H1 (cell line): ENCODE results near the gene SRRM5. TPM values are rescaled to one million over a fixed set of nuclear protein-coding genes. Genes with fewer than 3 reads are reported as not detected.

Experiments
- CTCF ChIA-PET: fragments of 300-600 bp; sonication (Branson Sonifier 250); formaldehyde crosslinking; loops from one replicate; lab custom pipeline; 2021; ENCODE audit not compliant: partially characterized antibody; lab: Charles Lee
- POLR2A ChIA-PET: fragments of 300-600 bp; sonication (Branson Sonifier 250); formaldehyde crosslinking; loops from one replicate; lab custom pipeline; 2021; ENCODE audit warnings: inconsistent platforms; ENCODE audit not compliant: partially characterized antibody; lab: Charles Lee
- DNase-seq, 2 experiments: peaks; one replicate each; pipeline versions ENCODE4 v3.0.0 to v3.0.0-alpha.2; 2010 to 2022; ENCODE audit warnings: low spot score in 2 of 2, low read depth in 1 of 2, mixed read lengths in 1 of 2
- FAIRE-seq: peaks from 2 replicates; lab custom pipeline; 2011; peaks lifted over from hg19 to GRCh38; lab: Jason Lieb, UNC
- H2AFZ ChIP-seq: 2 replicates; pipeline ENCODE4 v1.8.1; 2012; ENCODE audit warnings: low read length, inconsistent platforms
- H2AK5ac ChIP-seq: 2 replicates; pipeline ENCODE4 v1.6.1; 2013; ENCODE audit warnings: low read depth, low read length
- H2BK120ac ChIP-seq: replicated peaks from 2 replicates; pipeline ENCODE3; 2013; ENCODE audit warnings: low read depth, low read length, inconsistent platforms
- H2BK12ac ChIP-seq: 2 replicates; pipeline ENCODE4 v1.6.1; 2013; ENCODE audit warnings: low read depth, low read length
- H2BK15ac ChIP-seq: 2 replicates; pipeline ENCODE4 v1.6.1; 2013; ENCODE audit warnings: low read length
- H2BK20ac ChIP-seq: 2 replicates; pipeline ENCODE4 v1.6.1; 2013; ENCODE audit warnings: low read length
- H2BK5ac ChIP-seq: 2 replicates; pipeline ENCODE4 v1.6.1; 2013; ENCODE audit warnings: low read depth, low read length
- H3K14ac ChIP-seq: 2 replicates; pipeline ENCODE4 v1.6.1; 2013; ENCODE audit warnings: inconsistent platforms; ENCODE audit not compliant: insufficient read length
- H3K18ac ChIP-seq: 2 replicates; pipeline ENCODE4 v1.6.1; 2013; ENCODE audit warnings: low read length; ENCODE audit errors: extremely low read depth
- H3K23ac ChIP-seq: 2 replicates; pipeline ENCODE4 v1.6.1; 2013; ENCODE audit warnings: inconsistent platforms; ENCODE audit not compliant: insufficient read length
- H3K23me2 ChIP-seq: 2 replicates; pipeline ENCODE4 v1.6.1; 2013; ENCODE audit warnings: low read depth, low read length
- H3K27ac ChIP-seq: 2 replicates; pipeline ENCODE4 v1.6.1; 2011; ENCODE audit warnings: low read depth, low read length, inconsistent platforms
- H3K27me3 ChIP-seq, 4 experiments: replicated peaks in 1 of 4; 1 replicate in 1 of 4; 2 replicates in 3 of 4; pipeline versions ENCODE4 v1.6.1 to v1.8.1; 2011 to 2013; ENCODE audit warnings: low read length in 3 of 4, mild to moderate bottlenecking in 3 of 4, inconsistent platforms in 2 of 4, mixed read lengths in 2 of 4, moderate library complexity in 1 of 4; ENCODE audit not compliant: control insufficient read depth in 3 of 4, insufficient read depth in 3 of 4; ENCODE audit errors: extremely low read depth in 1 of 4
- H3K36me3 ChIP-seq, 4 experiments: 2 replicates each; pipeline versions ENCODE4 v1.6.1 to v1.8.1; 2011 to 2013; ENCODE audit warnings: mild to moderate bottlenecking in 4 of 4, low read length in 3 of 4, moderate library complexity in 2 of 4, control low read depth in 1 of 4, inconsistent platforms in 1 of 4; ENCODE audit not compliant: insufficient read depth in 4 of 4, control insufficient read depth in 2 of 4
- H3K4ac ChIP-seq: replicated peaks from 2 replicates; pipeline ENCODE3; 2013; ENCODE audit warnings: low read length, low read depth, mixed read lengths, inconsistent platforms; ENCODE audit not compliant: insufficient read length
- H3K4me1 ChIP-seq, 4 experiments: replicated peaks in 1 of 4; 1 replicate in 1 of 4; 2 replicates in 3 of 4; pipeline versions ENCODE4 v1.6.1 to v1.8.1; 2011 to 2013; ENCODE audit warnings: low read length in 3 of 4, inconsistent platforms in 2 of 4, mixed read lengths in 1 of 4; ENCODE audit not compliant: insufficient read depth in 4 of 4, control insufficient read depth in 3 of 4
- H3K4me2 ChIP-seq, 2 experiments: 2 replicates each; pipeline versions ENCODE4 v1.6.1 to v1.8.1; 2011 to 2013; ENCODE audit warnings: low read depth in 2 of 2, low read length in 2 of 2, control low read depth in 1 of 2, inconsistent platforms in 1 of 2, mild to moderate bottlenecking in 1 of 2; ENCODE audit not compliant: insufficient read depth in 1 of 2
- H3K4me3 ChIP-seq, 4 experiments: fragments of 200-600, 300-600 bp in 1 of 4; sonication (generic), shearing (Covaris generic), sonication (Bioruptor Twin) in 1 of 4; 2 replicates each; pipeline versions ENCODE4 v1.5.1 to v1.8.1; 2011 to 2016; ENCODE audit warnings: low read length in 4 of 4, low read depth in 3 of 4, control low read depth in 2 of 4, inconsistent platforms in 2 of 4, mild to moderate bottlenecking in 2 of 4, mixed read lengths in 1 of 4, moderate library complexity in 1 of 4; ENCODE audit not compliant: insufficient read depth in 2 of 4; ENCODE audit errors: extremely low read depth in 1 of 4
- H3K56ac ChIP-seq: replicated peaks from 2 replicates; pipeline ENCODE3; 2013; ENCODE audit warnings: low read depth, mild to moderate bottlenecking, mixed read lengths, low read length, inconsistent platforms; ENCODE audit not compliant: insufficient read length
- H3K79me1 ChIP-seq: 2 replicates; pipeline ENCODE4 v1.6.1; 2013; ENCODE audit warnings: low read depth, low read length, control low read depth
- H3K79me2 ChIP-seq, 2 experiments: 2 replicates each; pipeline versions ENCODE4 v1.6.1 to v1.8.1; 2012 to 2013; ENCODE audit warnings: low read length in 2 of 2, mild to moderate bottlenecking in 2 of 2, inconsistent platforms in 1 of 2; ENCODE audit not compliant: insufficient read depth in 2 of 2, control insufficient read depth in 1 of 2
- H3K9ac ChIP-seq, 4 experiments: replicated peaks in 1 of 4; 1 replicate in 1 of 4; 2 replicates in 3 of 4; pipeline versions ENCODE4 v1.6.1 to v1.8.1; 2011 to 2013; ENCODE audit warnings: low read depth in 3 of 4, low read length in 3 of 4, control low read depth in 2 of 4, mild to moderate bottlenecking in 2 of 4, moderate library complexity in 2 of 4, inconsistent platforms in 1 of 4; ENCODE audit errors: extremely low read depth in 1 of 4
- H3K9me3 ChIP-seq, 2 experiments: 2 replicates each; pipeline versions ENCODE4 v1.6.1 to v1.8.1; 2012 to 2013; ENCODE audit warnings: mild to moderate bottlenecking in 2 of 2, moderate library complexity in 2 of 2, control low read depth in 1 of 2, inconsistent platforms in 1 of 2, low read depth in 1 of 2, low read length in 1 of 2, mixed read lengths in 1 of 2; ENCODE audit not compliant: insufficient read depth in 2 of 2
- H4K20me1 ChIP-seq, 2 experiments: replicated peaks in 1 of 2; 2 replicates each; pipeline versions ENCODE3 to v1.8.1; 2011 to 2013; ENCODE audit warnings: inconsistent platforms in 2 of 2, low read length in 2 of 2, mild to moderate bottlenecking in 1 of 2; ENCODE audit not compliant: insufficient read depth in 2 of 2, control insufficient read depth in 1 of 2
- H4K5ac ChIP-seq: 2 replicates; pipeline ENCODE4 v1.6.1; 2013; ENCODE audit warnings: low read length, low read depth, mixed read lengths, inconsistent platforms; ENCODE audit not compliant: insufficient read length
- H4K8ac ChIP-seq: 2 replicates; pipeline ENCODE4 v1.8.0; 2013; ENCODE audit warnings: mild to moderate bottlenecking, moderate library complexity, low read length, inconsistent platforms; ENCODE audit not compliant: insufficient read depth; ENCODE audit errors: extremely low read depth
- H4K91ac ChIP-seq: replicated peaks from 2 replicates; pipeline ENCODE3; 2013; ENCODE audit warnings: low read length, mixed read lengths, inconsistent platforms; ENCODE audit not compliant: insufficient read length
- CBX8 ChIP-seq: fragments of 300-800, 300-1000 bp; sonication (generic); IDR thresholded peaks from 2 replicates; pipeline ENCODE4 v1.7.1; 2016; ENCODE audit warnings: low read depth, low read length, borderline replicate concordance
- CHD1 ChIP-seq: IDR thresholded peaks from 2 replicates; pipeline ENCODE4 v1.6.1; 2012; ENCODE audit warnings: low read depth, low read length, improper control_type of control experiment
- CHD2 ChIP-seq: IDR thresholded peaks from 2 replicates; pipeline ENCODE4 v1.6.1; 2012; ENCODE audit warnings: low read length, improper control_type of control experiment
- E2F6 ChIP-seq: IDR thresholded peaks from 2 replicates; pipeline ENCODE4 v1.6.1; 2012; ENCODE audit warnings: inconsistent platforms
- MAX ChIP-seq: IDR thresholded peaks from 2 replicates; pipeline ENCODE4 v1.6.1; 2012; ENCODE audit warnings: inconsistent platforms
- POU5F1 ChIP-seq: IDR thresholded peaks from 2 replicates; pipeline ENCODE4 v1.6.1; 2011; ENCODE audit warnings: low read depth, mild to moderate bottlenecking, low read length, moderate library complexity
- SAP30 ChIP-seq: fragments of 300-600 bp; sonication (generic); IDR thresholded peaks from 2 replicates; pipeline ENCODE4 v1.7.1; 2012; ENCODE audit warnings: low read length, moderate library complexity, mild to moderate bottlenecking, inconsistent platforms; ENCODE audit not compliant: insufficient read depth, insufficient replicate concordance
- TBP ChIP-seq: IDR thresholded peaks from 2 replicates; pipeline ENCODE4 v1.6.1; 2011; ENCODE audit warnings: low read depth, low read length, improper control_type of control experiment
- WGBS, 2 experiments: shearing (Covaris generic) in 1 of 2; methylation state at CpG; one replicate each; pipeline versions ENCODE4 v1.1.6 to v1.1.7; 2013 to 2015; ENCODE audit warnings: low lambda C conversion rate in 2 of 2, mixed read lengths in 2 of 2, inconsistent platforms in 1 of 2, low coverage in 1 of 2, missing lambda C conversion rate in 1 of 2; ENCODE audit not compliant: insufficient replicate concordance in 2 of 2, insufficient coverage in 1 of 2, insufficient read length in 1 of 2; ENCODE audit errors: extremely low coverage in 1 of 2, missing lambda C conversion rate in 1 of 2; 5-methylcytosine and 5-hydroxymethylcytosine counted together
- polyA plus RNA-seq, 7 experiments: library from polyadenylated mRNA; depleted of rRNA in 3 of 7; stranded (reverse) in 5 of 7; unstranded in 2 of 7; fragments of >200 nt in 5 of 7; fragments of 200-250 nt in 2 of 7; gene quantifications; 1 replicate in 5 of 7; 2 replicates in 1 of 7; 4 replicates in 1 of 7; pipeline versions ENCODE4 v1.2.1 to v1.2.3, GENCODE V29; 2011 to 2013; ENCODE audit warnings: missing spikeins in 2 of 7, mixed read lengths in 2 of 7
- total RNA-seq: library from RNA; stranded (reverse); fragmentation: NEBNext Ultra II Directional; extraction: Animal tissue kit (Norgen Biotek cat#: 25700); gene quantifications from 2 replicates; pipeline ENCODE4 v1.2.1, GENCODE V29; 2021
- TF ChIP-seq, protein P1 (sequence below): IDR thresholded peaks from 2 replicates; pipeline ENCODE4 v1.6.1; 2012; ENCODE audit warnings: low read length, inconsistent platforms
- TF ChIP-seq, protein P2 (sequence below): IDR thresholded peaks from 2 replicates; pipeline ENCODE4 v1.6.1; 2011; ENCODE audit warnings: low read depth, mild to moderate bottlenecking, low read length; ENCODE audit not compliant: insufficient read depth

The SRRM5 gene
- total and polyA plus RNA-seq, 2 of the 8 experiments (the other 6 are each of a cell fraction or from before 2014, with no cell fraction given), result 0.06 to 0.11 TPM

- Histone ChIP-seq H2BK12ac (no peak overlapping the region), H3K9ac (no peak overlapping the region), H2BK5ac (no peak overlapping the region), H4K91ac (no peak overlapping the region), H3K27ac (no peak overlapping the region), H3K4me1 (no peaks in the 10 kb centered on the region), H4K8ac (no peak overlapping the region), H2BK15ac (no peak overlapping the region), H4K20me1 (peaks cover 7% of the 10 kb centered on the region in 2 experiments), H4K5ac (no peak overlapping the region), H3K9me3 (no peaks in the 10 kb centered on the region), H2BK20ac (no peak overlapping the region), H3K23ac (no peak overlapping the region), H3K4me3 (no peak overlapping the region), H3K79me1 (no peaks in the 10 kb centered on the region; the same call in none of the 2 replicates), H3K4ac (no peak overlapping the region), H3K36me3 (peaks cover 3 to 21% (median 10%) of the 10 kb centered on the region in 4 experiments; a peak in 5 of 8 replicates), H3K18ac (no peak overlapping the region), H3K56ac (no peak overlapping the region), H3K23me2 (no peaks in the 10 kb centered on the region), H3K27me3 (no peaks in the 10 kb centered on the region), H2AK5ac (no peak overlapping the region), H2BK120ac (no peak overlapping the region), H2AFZ (no peak overlapping the region), H3K79me2 (no peaks in the 10 kb centered on the region), H3K14ac (no peak overlapping the region), H3K4me2 (no peak overlapping the region)
- WGBS, 2 experiments, result 87% methylated on average over 5 of the region's 5 CpGs; no CpG with 5 or more reads in 1 of the 2 experiments
- no peak for TF ChIP-seq CHD1
- TF ChIP-seq SAP30, result no peak
- TF ChIP-seq TBP, result no peak
- TF ChIP-seq POU5F1, result no peak
- TF ChIP-seq CBX8, result no peak
- TF ChIP-seq CHD2, result no peak
- no peak for TF ChIP-seq MAX
- no peak for TF ChIP-seq E2F6
- TF ChIP-seq, protein P1, sequence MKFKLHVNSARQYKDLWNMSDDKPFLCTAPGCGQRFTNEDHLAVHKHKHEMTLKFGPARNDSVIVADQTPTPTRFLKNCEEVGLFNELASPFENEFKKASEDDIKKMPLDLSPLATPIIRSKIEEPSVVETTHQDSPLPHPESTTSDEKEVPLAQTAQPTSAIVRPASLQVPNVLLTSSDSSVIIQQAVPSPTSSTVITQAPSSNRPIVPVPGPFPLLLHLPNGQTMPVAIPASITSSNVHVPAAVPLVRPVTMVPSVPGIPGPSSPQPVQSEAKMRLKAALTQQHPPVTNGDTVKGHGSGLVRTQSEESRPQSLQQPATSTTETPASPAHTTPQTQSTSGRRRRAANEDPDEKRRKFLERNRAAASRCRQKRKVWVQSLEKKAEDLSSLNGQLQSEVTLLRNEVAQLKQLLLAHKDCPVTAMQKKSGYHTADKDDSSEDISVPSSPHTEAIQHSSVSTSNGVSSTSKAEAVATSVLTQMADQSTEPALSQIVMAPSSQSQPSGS, result no peak
- TF ChIP-seq, protein P2, sequence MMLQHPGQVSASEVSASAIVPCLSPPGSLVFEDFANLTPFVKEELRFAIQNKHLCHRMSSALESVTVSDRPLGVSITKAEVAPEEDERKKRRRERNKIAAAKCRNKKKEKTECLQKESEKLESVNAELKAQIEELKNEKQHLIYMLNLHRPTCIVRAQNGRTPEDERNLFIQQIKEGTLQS, result no peak
- no peak for DNase-seq
- POLR2A ChIA-PET, result interaction anchor here (2.0 to 3.1 kb wide), 2 partner anchors 9 to 12 kb away, joined by 6 to 14 read pairs; no protein-coding TSS in a partner anchor
- CTCF ChIA-PET, result interaction anchor here (0.6 to 2.8 kb wide), 6 partner anchors 12 to 1013 kb away, joined by 3 to 16 read pairs (median 5); no protein-coding TSS in a partner anchor
- no peak for FAIRE-seq
Measured at GRCh38 chr19:43589277-43589676, 22.6 kb upstream of the SRRM5 start.
